TTC549 (cell line): ENCODE results near the gene OTOGL.
"Not testable (repeated sequence)": the region's sequence is repeated elsewhere in the genome, so short reads cannot be mapped to it uniquely, and the experiment has no call there.

ENCODE experiments used
- FAIRE-seq: peaks from 2 replicates; lab custom pipeline; 2012; peaks lifted over from hg19 to GRCh38; lab: Jason Lieb, UNC

OTOGL gene

DNA sequence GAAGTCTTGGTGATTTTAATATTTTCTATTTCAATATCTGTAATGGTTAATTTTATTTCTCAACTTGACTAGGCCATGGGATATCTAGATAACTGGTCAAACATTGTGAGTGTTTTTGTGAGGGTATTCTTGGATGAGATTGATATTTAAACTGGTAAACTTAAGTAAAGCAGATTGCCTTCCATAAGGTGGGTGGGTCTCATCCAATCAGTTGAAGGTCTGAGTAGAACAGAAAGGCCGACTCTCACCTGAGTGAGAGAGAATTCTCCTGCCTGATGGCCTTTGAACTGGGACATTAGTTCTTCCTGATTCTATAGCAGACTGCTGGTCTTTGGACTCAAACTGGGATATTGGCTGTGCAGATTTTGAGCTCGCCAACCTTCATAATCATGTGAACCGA, 36.3 kb downstream of the OTOGL start:
- FAIRE-seq = no peak

DNA sequence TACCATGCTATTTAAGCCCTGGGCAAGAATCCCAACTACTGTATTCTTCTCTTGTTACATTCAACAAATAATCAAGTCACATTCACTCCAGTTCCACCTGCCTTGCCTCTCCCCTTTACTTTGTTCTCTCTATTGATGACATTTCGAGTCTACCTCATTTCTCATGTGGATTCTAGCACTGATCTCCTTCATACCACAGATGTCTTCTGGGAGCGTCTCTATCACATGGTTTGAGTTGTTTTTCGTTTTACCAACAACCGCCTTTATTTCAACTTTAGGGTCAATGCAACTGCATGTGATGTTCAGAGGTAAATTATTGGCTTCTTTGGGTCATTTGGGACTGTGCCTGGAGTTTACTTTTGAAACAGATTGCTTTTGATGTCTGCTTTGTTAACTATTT, 40.7 kb downstream of the OTOGL start:
- no peak for FAIRE-seq

DNA sequence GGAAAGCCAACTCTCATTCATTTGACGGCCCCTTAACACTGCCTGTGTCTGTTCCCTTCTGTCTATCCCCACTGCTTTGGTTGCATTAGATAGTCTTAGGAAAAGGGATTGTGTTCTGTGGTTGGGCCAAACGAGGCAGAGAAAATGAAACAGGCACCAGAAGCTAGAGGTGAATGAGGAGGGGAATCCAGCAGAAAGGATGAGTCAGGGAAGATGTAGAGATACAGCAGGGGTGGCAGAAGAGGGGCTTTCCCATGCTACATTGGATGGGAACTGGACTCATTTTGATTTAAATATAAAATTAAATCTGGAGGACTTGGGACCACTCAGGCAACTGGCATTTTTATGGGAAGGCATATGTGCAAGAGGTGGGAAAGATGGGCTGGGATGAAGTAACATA, 43.3 kb downstream of the OTOGL start:
- FAIRE-seq = no peak

DNA sequence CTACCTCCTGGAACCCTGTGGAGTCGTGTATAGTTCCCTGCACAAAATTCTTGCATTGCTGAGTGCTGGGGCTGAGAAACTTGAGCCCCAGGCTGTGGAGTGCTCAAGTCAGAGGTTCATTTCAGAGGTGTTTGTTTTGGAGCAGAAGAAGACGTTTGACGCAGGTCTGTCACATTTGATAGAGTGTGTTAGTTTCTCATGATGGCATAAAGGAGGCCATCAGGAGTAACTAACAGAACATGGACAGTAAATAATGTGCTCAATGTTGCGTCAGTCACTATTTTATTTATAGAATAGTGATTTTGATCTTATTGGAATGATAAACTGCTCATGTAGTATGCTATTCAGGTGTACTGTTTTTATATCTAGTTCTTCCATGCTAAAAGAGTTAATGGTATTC, 44.2 kb downstream of the OTOGL start:
- no peak for FAIRE-seq

DNA sequence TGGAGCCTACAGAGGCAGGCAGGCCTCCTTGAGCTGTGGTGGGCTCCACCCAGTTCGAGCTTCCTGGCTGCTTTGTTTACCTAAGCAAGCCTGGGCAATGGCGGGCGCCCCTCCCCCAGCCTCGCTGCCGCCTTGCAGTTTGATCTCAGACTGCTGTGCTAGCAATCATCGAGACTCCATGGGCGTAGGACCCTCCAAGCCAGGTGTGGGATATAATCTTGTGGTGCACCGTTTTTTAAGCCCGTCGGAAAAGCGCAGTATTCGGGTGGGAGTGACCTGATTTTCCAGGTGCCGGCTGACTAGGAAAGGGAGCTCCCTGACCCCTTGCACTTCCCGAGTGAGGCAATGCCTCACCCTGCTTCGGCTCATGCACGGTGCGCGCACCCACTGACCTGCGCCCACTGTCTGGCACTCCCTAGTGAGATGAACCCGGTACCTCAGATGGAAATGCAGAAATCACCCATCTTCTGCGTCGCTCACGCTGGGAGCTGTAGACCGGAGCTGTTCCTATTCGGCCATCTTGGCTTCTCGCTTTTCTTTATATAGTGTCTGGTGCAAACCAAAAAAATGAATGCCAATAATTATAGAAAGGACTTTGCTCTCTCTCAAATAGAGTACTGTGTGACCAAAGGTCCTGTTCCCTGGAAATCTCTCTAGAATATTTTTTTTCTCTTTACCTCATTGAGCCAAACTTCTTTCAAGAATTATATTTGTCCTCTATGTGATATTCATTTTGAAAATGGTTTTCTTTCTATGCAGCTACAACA, 50.4 kb downstream of the OTOGL start:
- not testable (repeated sequence) for FAIRE-seq

DNA sequence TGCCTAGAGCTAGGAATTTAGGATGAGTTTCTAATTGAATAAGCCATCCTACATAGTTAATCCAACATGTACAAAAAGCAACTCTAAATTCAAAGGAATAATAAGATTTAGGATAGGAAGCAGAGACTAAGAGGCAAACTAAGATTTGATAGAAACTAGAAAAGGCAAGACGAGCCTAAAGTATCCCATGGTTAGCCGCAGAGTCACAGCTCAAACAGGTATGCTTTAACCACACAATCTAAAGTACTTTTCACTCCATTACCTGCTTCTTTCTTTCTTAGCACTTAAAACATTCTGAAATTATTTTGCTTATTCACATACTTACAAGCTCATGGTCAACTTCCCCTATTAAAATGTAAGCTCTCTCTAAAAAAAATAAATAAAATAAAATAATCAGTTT, 51.8 kb downstream of the OTOGL start:
- FAIRE-seq = no peak

DNA sequence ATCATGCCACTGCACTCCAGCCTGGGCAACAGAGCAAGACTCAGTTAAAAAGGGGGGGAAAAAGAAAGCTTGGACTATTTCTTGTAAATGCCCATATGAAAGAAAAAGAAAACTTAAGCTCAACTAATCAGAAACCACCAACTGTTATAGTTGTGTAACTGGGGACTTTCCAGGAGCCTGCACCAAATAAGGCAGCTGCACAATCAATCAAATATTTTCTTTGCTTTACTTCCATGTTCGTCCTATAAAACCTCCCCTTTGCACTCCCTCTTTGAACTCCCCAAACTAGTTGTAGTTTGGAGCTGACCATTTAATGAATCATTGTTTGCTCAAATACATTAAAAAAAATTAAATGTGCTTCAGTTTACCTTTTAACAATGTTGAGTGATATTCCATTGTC, 54.9 kb downstream of the OTOGL start:
- no peak for FAIRE-seq

DNA sequence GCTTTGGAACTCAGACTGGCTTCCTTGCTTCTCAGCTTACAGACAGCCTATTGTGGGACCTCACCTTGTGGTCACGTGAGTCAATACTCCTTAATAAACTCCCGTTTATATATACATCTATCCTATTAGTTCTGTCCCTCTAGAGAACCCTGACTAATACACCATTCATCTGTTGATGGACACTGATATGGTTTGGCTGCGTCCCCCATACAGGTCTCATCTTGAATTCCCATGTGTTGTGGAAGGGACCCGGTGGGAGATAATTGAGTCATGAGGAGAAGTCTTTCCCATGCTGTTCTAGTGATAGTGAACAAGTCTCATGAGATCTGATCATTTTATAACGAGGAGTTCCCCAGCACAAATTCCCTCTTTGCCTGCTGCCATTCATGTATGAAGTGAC, 57.0 kb downstream of the OTOGL start:
- FAIRE-seq = no peak

DNA sequence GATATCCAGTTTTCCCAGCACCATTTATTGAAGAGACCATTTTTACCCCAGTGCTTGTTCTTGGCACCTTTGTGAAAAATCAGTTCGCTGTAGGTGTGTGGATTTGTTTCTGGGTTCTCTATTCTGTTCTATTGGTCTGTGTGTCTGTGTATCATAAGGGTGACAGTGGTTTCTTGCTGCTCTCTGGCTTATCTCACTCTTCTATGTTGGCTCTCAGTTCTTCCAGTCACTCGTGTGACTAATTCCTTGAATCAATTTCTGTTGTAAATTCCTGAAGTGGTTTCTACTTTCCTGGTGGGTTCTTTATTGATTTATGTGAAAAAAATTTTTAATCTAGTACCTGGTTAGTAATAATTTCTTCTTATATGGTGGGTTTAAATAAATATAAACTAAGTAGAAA, 58.3 kb downstream of the OTOGL start:
- FAIRE-seq = no peak

DNA sequence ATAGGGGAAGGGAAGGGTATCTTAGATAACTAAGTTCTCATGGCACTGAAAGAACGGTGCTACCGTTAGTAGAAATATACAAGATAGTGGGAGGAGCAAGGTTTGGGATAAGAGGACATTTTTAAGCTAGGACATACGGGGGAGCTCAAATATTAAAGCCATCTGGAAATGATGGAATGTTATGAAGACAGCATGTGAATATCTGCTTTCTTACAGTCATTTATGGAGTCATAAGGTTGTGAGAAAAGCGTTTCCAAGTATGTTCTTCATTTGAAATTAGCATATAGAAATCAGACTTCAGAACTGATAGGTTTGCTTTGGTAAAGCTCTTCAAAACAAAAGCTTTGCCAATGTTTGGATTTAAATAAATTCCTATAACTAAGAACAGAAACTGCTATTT, 62.3 kb downstream of the OTOGL start:
- no peak for FAIRE-seq

DNA sequence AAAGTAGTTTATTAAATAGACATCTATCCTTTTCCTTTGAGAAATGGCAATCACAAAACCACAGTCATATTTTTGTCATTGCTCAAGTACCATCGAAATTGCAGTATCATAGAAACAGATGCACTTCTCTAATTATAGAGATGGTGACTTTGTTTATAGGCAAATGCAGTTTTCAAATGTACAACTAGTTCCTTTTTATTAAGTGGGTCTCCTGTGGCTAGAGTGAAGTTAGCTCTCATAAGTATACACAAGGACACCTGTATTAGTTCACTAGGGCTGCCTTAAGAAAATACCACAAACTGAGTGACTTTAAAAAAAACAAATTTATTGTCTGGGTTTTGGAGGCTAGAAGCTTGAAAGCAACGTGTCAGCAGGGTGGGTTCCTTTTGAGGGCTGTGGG, 62.8 kb downstream of the OTOGL start:
- FAIRE-seq = no peak

DNA sequence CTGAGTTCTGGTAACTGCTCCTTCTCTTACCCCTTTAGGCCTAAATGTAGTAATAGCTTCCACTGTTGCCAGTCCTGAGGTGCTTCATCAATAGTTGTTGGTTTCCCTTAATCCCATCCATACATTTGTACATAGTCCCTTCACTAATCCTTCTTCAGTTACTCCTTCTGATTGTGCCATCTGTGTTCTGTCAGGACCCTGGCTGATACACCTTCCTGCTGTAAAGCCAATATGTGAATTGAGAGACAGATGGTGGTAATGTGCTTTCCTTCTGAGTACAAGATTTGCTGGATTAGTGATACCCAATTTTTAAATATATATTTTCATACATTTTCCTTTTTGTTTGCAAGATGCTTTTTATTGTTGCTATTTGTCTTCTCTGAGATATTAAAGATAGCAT, 66.4 kb downstream of the OTOGL start:
- no peak for FAIRE-seq

DNA sequence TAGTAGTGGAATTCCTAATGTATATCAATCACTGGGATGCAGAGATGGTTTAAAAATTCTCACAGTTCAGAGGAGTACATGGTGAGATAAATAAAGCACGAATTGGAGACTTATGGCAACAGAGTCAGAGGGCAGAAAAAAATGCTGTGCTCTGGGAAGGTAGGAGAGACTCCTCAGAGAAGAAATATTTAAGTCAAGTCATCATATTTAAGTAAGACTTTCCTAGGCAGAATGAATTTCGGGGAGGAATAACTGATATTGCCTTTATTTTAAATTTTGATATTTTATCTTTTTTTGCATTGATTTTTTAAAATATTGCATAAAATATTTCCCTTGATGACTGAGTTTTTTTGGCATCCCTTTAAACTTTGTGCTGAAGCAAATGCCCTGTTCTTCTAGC, 67.4 kb downstream of the OTOGL start:
- FAIRE-seq = no peak

DNA sequence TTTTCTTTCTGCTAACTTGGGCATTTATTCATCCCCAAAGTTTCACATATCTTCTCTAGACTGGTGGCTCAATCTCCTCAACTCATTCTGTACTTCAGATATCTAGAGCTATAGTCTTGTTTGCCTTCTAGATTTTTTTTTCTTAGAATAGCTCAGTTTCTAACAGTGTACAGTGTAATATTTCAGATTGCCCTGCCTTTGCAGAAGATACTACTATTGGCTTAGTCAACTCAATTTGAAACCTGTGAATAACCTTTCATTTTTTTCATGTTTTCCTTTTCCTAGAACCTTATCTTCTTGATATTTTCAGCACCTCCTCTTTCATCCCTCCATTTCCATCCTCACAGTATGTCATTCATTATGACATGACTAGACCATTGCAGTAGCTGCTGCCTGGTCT, 69.6 kb downstream of the OTOGL start:
- FAIRE-seq = no peak

DNA sequence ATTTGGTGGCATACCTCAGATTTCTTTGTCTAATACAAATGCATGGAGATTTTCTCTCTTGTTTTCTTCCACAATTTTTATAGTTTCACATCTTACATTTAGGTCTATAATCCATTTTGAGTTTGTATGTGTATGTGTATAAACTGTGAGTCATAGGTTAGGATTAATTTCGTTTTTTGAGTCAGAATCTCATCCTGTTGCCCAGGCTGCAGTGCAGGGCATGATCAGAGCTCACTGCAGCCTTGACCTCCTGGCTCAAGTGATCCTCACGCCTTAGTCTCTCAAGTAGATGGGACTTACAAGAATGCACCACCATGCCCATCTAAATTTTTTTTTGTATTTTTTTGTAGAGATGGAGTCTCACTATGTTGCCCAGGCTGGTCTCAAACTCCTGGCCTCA, 71.6 kb downstream of the OTOGL start:
- no peak for FAIRE-seq

DNA sequence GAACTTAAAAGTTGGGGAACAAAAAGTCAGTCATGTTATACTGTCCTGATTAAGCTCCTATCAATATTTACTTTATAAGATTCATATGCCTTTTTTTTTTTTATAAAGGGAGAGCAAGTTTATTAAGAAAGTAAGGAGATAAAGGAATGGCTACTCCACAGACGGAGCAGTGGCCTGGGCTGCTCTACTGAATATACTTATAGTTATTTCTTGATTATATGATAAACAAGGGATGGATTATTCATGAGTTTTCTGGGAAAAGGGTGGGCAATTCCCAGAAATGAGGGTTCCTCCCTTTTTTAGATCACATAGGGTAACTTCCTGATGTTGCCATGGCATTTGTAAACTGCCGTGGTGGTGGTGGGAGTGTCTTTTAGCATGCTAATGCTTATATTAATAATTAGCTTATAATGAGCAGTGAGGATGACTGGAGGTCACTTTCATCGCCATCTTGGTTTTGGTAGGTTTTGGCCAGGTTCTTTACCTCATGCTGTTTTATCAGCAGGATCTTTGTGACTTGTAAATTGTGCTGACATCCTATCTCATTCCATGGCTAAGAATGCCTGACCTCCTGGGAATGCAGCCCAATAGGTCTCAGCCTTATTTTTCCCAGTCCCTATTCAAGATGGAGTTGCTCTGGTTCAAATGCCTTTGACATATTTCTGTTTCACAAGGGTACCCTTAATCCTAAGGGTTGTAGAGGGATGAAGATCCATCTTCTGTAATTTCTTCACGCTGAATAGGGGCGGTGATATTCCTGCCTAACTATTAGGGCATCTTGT, 73.9 kb downstream of the OTOGL start:
- FAIRE-seq = no peak

DNA sequence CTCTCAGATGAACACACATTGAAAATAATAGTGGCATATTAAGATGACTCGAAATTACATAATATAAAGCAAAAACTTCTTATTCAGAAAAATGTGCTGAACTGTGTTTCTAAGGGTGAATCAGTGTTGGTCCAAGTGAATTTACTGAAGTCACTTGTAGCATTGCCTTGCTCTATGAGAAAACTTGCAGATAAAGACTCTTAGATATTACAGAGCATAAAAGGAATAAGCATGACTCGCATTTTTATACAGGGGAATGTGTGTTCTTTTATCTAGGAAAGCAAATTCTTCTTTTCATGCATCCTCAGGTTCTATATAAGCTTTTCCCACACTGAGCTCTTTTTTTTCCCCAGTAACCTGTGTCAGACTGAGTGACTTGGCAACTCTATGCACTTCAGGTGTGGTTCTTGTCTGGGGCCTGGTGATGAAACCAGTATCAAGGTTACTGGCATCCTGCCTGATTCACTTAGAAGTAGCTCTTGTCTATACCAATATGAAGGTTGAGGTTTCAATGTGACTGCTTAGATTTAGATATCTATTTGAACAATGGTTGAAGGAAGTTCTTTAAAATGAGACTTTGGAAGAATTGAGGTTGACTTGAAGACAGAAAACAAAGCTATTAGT, 76.1 kb downstream of the OTOGL start:
- FAIRE-seq = no peak

DNA sequence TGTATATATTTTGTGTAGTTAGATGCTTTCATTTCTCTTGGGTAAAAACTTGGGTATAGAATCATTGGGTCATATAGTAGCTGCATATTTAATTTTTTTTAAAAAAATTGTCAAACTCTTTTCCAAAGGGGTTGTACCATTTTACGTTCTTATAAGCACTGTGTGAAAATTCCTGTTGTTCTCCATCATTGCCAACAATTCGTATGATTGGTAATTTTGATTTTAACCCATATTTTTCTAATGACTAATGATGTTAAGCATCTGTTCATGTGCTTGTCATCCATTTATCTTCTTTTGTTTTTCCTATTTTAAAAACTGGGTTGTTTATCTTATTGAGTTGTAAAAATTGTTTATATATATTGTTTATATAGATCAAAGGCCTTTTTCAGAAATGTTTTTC, 77.4 kb downstream of the OTOGL start:
- no peak for FAIRE-seq

DNA sequence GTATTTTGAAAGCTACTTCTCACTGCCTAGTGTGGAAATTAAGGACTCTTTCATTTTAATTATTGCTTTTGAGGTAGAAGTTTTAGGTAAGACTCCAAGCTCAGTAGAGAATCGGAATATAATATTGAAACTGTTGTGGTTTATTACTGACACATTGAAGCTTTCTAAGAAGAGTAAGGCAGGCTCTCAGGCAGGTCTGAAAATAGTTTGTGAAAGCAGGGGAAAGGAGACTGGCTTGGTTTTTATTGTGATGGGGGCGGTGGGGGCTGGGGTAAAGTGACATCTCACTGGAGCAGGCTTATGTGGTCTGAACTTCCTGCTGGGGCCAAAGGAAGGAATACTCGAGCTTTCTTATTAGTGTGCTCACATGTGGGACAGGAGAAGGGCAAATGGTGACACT, 79.5 kb downstream of the OTOGL start:
- FAIRE-seq = no peak

DNA sequence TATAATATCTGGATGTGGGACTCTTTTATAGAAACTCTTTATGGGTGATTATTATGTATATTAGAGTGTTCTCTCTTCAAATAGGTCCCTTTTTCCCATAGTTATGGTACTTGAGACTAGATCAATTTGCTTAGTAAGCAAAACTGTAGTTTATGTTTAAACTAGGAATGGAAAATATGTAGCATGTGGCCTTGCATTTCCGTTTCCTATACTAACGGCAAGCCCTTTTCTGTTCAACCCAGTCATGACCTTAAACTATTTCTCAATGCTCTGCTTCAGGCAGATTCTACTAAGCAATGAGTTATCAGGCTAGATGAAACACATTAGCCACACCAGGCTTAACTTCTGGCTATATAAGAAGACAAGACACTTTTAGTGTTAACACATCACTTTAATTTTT, 84.6 kb downstream of the OTOGL start:
- no peak for FAIRE-seq

DNA sequence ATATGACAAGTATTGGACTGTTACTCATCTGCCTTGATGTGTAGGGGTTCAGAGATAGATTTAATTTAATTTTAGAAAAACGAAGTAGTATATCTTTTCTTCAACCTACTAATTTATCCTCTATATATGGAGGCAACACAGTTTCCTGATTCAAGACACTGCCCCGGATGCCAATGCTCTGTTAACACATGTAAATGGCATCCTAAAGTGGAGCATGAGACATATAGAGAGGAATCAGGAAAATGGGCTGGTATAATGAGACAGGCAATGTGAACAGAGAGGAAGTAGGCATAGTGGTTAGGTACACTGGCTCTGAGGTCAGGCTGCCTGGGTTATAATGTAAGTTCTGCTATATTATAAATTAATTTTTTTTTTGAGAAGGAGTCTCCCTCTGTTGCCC, 85.6 kb downstream of the OTOGL start:
- FAIRE-seq = no peak

DNA sequence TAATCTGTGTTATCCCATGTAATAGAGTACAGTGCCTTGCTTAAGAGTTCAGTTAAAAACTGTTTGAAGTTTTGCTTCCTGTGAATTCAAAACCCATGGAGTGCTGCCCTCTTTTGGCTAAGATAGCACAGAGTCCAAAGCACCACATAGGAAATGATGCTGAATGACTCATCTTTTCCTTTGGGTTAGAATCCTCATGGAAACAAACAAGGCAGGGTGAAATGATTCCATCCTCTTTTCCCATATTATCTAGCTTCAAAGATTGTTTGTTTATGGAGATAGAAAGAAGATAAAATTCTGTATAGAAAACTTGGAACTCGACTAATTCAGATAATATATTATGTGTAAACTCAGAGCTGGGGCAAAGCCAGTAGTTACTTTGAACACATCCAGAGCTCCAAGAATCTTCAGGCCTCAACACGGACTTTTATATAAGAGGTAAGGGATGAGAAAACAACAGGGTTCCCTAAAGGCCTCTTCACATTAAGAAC, 87.4 kb downstream of the OTOGL start:
- peak; percentile 80 for FAIRE-seq

DNA sequence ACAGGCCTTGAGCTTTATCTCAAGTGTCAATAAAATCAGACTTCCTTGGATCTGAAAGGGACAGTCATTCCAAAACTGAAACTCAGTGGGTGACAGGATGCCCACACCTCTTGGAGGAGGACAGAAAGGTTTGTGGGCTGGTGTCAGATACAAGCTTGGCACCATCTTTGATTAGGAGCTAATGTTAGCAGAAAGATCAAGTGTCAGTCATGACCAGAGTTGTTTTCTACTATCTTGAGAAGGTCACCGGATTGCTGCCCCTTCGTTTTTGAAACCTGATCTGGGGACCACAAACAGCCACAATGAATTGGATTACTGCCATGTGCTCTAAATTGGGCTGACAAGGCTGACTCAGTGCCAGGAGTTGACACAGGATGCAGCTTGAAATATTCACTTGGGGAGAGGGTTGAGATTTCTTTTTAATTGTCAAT, 88.3 kb downstream of the OTOGL start:
- no peak for FAIRE-seq
